Stimulated activated CD4-positive, alpha-beta T cell treated with anti-CD3 and anti-CD28 coated beads, TNF-alpha, amount 100 ng/mL, for 1 hour (primary cell): Measurements from ENCODE around the gene LIPG.
"Not testable (repeated sequence)": the region's sequence is repeated elsewhere in the genome, so short reads cannot be mapped to it uniquely, and the experiment has no call there.

Source experiments
- DNase-seq, 3 donors: peaks; one replicate each; pipeline ENCODE4 v3.0.0-alpha.2; 2020; ENCODE audit warnings: low read depth in 3 of 3, low spot score in 1 of 3

The LIPG gene

DNA sequence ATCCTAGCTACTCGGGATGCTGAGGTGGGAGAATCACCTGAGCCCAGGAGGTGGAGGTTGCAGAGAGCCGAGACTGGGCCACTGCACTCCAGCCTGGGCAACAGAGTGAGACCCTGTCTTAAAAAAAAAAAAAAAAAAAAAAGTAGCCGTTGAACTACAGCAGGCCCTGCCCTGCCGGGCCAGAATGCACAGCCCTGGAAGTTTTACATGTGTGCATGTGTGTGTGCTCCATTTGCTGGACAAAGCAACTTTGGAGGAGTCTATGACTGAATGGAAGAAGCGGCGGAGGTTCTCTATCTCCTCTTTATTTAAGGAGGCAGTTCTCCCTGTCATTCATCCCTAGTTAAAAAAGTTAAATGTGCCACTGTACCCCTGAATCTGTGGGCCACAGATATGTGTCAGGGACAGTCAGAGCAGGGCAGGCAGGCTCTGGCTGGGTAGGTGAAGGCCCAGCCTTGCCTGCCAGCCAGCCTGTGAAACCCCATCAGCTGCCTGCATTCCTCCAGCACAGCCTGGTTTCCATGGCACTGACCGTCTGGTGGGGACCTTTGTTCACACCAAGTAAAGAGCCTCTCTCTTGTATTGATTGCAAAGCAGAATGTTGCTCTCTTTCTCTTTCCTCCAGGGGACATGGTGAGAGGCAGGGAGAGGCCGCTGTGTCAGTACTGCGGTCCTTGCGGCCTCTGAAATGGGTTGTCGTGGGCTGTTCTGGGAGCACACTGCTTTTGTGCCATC, 10.9 kb downstream of the LIPG start:
- no peak for DNase-seq

GRCh38 chr18:49573835-49574234, 12.0 kb downstream of the LIPG start:
- no peak for DNase-seq

DNA sequence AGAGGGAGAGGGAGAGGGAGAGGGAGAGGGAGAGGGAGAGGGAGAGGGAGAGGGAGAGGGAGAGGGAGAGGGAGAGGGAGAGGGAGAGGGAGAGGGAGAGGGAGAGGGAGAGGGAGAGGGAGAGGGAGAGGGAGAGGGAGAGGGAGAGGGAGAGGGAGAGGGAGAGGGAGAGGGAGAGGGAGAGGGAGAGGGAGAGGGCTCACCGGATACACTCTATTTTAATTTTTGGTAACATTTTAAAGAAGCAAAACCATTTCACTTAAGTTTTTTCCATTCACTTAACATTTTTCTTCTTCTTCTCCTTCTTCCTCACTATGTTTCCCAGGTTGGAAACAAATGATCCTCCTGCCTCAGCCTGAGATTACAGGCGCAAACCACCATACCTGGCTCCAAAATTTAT, 17.2 kb downstream of the LIPG start:
- DNase-seq, result not testable (repeated sequence)

GRCh38 chr18:49579583-49579982, 17.7 kb downstream of the LIPG start:
- not testable (repeated sequence) for DNase-seq

- DNase-seq, result no peak
Measured at GRCh38 chr18:49580279-49580678, 18.4 kb downstream of the LIPG start.

GRCh38 chr18:49581371-49581770, 19.5 kb downstream of the LIPG start:
- DNase-seq, result no peak

- DNase-seq, result no peak
Measured at GRCh38 chr18:49582579-49582978, 20.7 kb downstream of the LIPG start.

GRCh38 chr18:49584394-49584793, 22.5 kb downstream of the LIPG start:
- DNase-seq, result no peak

- not testable (repeated sequence) for DNase-seq
Measured at GRCh38 chr18:49584951-49585350, 23.1 kb downstream of the LIPG start.

DNA sequence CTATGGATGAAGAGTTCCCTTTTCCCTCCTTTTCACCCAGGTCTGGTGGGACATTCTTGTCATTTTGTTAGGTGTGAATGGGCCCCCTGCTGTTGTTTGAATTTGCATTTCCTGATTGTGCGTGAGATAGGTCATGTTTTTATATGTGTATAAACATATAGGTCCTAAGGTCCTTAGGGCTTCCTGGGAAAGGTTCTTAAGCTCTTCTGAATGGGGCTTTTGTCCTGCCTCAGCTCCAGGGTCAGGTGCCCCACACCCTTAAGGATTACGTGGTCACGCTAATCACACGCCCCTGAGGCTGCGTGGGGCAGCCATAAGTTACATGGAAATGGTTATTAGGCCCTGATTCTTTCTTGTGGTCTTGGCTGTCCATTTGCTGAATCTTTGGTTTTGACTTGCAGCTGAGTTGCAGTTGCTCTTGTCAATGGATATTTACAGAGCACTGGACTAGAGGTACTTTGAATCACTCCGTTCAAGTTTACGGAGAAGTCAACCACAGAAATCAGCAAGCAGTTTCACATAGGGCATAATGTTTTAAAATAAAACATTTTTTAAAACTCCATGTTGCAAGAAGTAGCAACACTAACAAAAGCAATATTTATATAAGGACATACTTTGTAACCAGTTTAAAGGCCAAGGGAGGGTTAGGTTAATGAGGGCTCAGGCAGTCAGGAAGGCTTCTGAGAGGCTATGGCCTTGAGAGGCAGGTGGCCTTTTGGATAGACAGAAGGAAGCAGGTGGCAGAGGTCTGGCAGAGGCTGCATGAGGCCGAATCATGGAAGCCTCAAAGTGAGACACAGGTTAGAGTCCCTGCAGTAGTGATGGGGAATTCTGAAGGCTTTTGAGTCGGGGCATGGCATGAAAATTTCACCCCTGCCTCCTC, 24.2 kb downstream of the LIPG start:
- no peak for DNase-seq

- DNase-seq, result no peak
Measured at GRCh38 chr18:49588171-49588570, 26.3 kb downstream of the LIPG start.

GRCh38 chr18:49588971-49589370, 27.1 kb downstream of the LIPG start:
- no peak for DNase-seq

GRCh38 chr18:49590608-49591007, 28.8 kb downstream of the LIPG start:
- DNase-seq, result no peak

GRCh38 chr18:49591271-49591670, 29.4 kb downstream of the LIPG start:
- no peak for DNase-seq

- DNase-seq, result no peak
Measured at GRCh38 chr18:49591775-49592174, 29.9 kb downstream of the LIPG start.

DNA sequence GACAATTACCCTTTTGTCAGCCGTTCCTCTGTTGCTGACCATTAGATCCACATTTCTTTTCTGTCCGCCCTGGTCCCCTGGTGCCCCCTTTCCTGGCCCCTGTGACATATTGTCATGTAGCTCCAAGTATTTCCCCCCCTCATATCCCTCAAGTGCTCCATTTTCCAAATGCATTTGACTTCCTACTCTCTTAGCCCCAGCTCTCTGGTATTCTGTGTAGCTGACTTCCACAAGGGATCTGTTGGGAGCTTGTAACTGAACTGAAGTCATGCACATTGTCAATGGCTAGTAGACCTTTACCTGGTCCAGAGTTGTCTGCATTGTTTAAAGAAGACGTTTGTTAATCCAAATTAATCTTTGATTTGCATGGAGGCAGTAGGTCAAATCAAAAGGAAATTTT, 34.8 kb downstream of the LIPG start:
- DNase-seq, result no peak

DNA sequence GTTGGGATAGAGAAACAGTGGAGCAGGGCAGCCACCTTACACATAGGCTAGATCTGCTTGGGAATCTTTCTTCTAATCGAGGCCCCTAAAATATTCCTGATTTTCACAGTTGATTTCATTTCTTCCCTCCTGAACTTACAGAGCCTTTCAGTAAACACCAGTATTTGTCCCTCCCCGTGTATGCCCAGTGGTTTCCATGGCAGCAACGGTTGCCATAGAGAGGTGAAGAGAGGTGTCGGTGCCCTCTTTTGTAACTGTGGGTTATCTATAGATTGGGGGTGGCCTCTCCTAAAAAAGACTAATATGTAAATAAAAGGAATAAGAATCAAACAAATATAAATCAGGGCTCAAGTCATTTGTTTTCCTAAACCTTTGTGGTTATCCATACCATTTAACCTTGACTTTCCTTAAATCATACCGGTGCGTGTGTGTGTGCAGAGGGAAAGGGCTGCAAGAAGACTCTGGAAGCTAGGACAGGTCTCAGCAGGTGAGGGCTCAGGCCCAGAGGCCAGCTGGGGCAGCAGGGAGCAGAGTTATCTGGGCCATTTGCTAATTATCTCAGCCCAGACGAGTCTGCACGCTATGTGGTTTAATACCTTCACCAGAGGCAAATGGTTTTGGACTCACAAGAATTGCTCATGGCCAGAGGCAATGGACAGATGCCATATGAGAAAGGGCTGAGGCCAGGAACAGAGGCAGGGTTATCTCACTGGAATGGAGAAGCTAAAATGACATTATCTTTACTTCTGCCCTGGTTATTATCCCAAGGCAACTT, 35.5 kb downstream of the LIPG start:
- DNase-seq, result no peak

- DNase-seq, result no peak
Measured at GRCh38 chr18:49601211-49601610, 39.4 kb downstream of the LIPG start.

- DNase-seq, result no peak
Measured at GRCh38 chr18:49608366-49609255, 46.8 kb downstream of the LIPG start.

DNA sequence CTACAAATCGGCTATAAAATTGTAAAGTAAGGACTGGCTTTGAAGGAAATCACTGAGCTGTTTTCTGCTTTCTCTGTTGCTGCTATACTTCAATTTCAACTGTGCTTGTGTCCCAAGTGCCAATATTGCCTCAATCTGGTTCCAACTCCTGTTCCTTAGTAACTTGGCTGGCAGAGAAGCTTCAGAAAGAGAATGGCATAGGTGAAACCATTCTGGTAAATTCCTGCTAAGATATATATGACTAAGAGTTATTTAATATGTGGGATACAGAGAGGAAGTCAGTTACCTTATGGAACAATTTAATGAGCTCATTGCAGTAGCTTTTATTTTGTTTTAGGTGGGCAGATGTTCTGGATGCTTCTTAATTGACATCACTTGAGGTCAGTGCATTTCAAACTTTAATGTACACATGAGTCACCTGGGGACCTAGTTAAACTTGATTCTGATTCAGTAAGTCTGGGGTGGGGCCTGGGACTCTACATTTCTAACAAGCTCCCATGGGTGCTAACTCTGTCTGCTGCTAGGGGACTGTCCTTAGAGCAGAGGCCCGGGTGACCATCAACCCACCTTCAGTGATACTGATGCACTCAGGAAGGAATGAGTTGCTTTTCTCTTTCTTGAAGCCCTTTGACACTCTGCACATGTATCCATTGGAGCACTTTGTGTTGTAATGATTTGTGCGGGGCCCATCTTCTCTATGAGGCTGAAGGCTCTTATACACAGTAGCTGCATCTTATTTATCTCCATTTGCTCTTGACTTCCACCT, 47.6 kb downstream of the LIPG start:
- no peak for DNase-seq
